A673 (cell line): ENCODE data around the gene DLG2. TPM values are rescaled to one million over a fixed set of nuclear protein-coding genes. Genes with fewer than 3 reads are reported as not detected.
A peak's percentile ranks its signal among the peaks of the same experiment; 100 is the strongest.

ENCODE experiments used
- BruUV-seq: library from RNA; stranded (reverse); fragments of 400-500 nt; replicated peaks from 2 replicates; lab custom pipeline; 2021; lab: Mats Ljungman, UMichigan
- CTCF ChIA-PET: fragments of 300-600 bp; sonication (Branson Sonifier 250); formaldehyde crosslinking; loops from one replicate; lab custom pipeline; 2022; ENCODE audit warnings: antibody characterized with exemption; lab: Charles Lee
- POLR2A ChIA-PET: fragments of 300-600 bp; sonication (Branson Sonifier 250); formaldehyde crosslinking; loops from one replicate; lab custom pipeline; 2022; ENCODE audit warnings: antibody characterized with exemption; ENCODE audit not compliant: low non-redundant PET; lab: Charles Lee
- DNase-seq: peaks from one replicate; pipeline ENCODE4 v3.0.0-alpha.2; 2015; ENCODE audit warnings: low spot score
- H3K27ac ChIP-seq: fragments of 200-600 bp; sonication (generic); 2 replicates; pipeline ENCODE4 v1.5.1; 2016; ENCODE audit warnings: mixed run types, low read depth, mild to moderate bottlenecking, mixed read lengths, antibody characterized with exemption, low read length; ENCODE audit not compliant: poor library complexity, severe bottlenecking
- H3K27me3 ChIP-seq: fragments of 200-600 bp; sonication (generic); replicated peaks from 2 replicates; pipeline ENCODE4 v1.6.1; 2017; ENCODE audit warnings: mixed run types, low read depth, mild to moderate bottlenecking, mixed read lengths, antibody characterized with exemption, low read length; ENCODE audit not compliant: insufficient read depth, poor library complexity
- H3K36me3 ChIP-seq: fragments of 200-600 bp; sonication (generic); 2 replicates; pipeline ENCODE4 v1.6.1; 2016; ENCODE audit warnings: mixed run types, mild to moderate bottlenecking, mixed read lengths, antibody characterized with exemption, low read length; ENCODE audit not compliant: insufficient read depth, poor library complexity, severe bottlenecking
- H3K4me1 ChIP-seq: fragments of 200-600 bp; sonication (generic); 2 replicates; pipeline ENCODE4 v1.6.1; 2017; ENCODE audit warnings: mixed run types, mild to moderate bottlenecking, mixed read lengths, antibody characterized with exemption, low read length; ENCODE audit not compliant: insufficient read depth, poor library complexity, severe bottlenecking
- H3K4me3 ChIP-seq: fragments of 200-600 bp; sonication (generic); 2 replicates; pipeline ENCODE4 v1.5.1; 2016; ENCODE audit warnings: low read depth, mixed run types, mild to moderate bottlenecking, mixed read lengths, low read length; ENCODE audit not compliant: poor library complexity, severe bottlenecking
- H3K9me3 ChIP-seq: fragments of 200-600 bp; sonication (generic); 2 replicates; pipeline ENCODE4 v1.6.1; 2016; ENCODE audit warnings: mixed run types, low read depth, mild to moderate bottlenecking, mixed read lengths, antibody characterized with exemption, low read length; ENCODE audit not compliant: poor library complexity, severe bottlenecking
- CTCF ChIP-seq: fragments of 300-800, 200-600 bp; sonication (generic); conservative IDR thresholded peaks from 2 replicates; pipeline ENCODE4 v1.5.1; 2017; ENCODE audit warnings: low read depth, mild to moderate bottlenecking, antibody characterized with exemption, low read length, moderate library complexity, mixed read lengths
- EZH2 ChIP-seq: fragments of 200-600 bp; sonication (generic); IDR thresholded peaks from 2 replicates; pipeline ENCODE4 v1.6.1; 2017; ENCODE audit warnings: borderline replicate concordance, low read depth, mild to moderate bottlenecking, mixed read lengths, antibody characterized with exemption, low read length; ENCODE audit not compliant: poor library complexity, severe bottlenecking
- intact Hi-C: fragments of 100-400 bp; cut with micrococcal nuclease; formaldehyde crosslinking; loops from one replicate; pipeline ENCODE4 v1.10.0; 2022; ENCODE audit not compliant: unreplicated experiment
- total RNA-seq: library from RNA; stranded (reverse); gene quantifications from 2 replicates; pipeline ENCODE4 v1.2.3, GENCODE V29; 2021

The DLG2 gene
- total RNA-seq, 1 experiment from 2014 or later: 277 TPM

GRCh38 chr11:83643115-83643514, 1984.0 kb downstream of the DLG2 start:
- Histone ChIP-seq H3K27ac (peak overlapping the region; percentile 28), H3K36me3 (peaks cover 30% of the 10 kb centered on the region), H3K9me3 (no peaks in the 10 kb centered on the region), H3K4me1 (peaks cover 90% of the 10 kb centered on the region), H3K27me3 (no peaks in the 10 kb centered on the region), H3K4me3 (no peak overlapping the region)
- no TSS peak for BruUV-seq
- intact Hi-C loops: no loop called here
- POLR2A ChIA-PET: no interaction called here
- CTCF ChIA-PET: no interaction called here
- DNase-seq: no peak
- no peak for TF ChIP-seq CTCF
- no peak for TF ChIP-seq EZH2

- Histone ChIP-seq H3K4me3 (no peak overlapping the region), H3K36me3 (peaks cover 28% of the 10 kb centered on the region), H3K4me1 (peaks cover 85% of the 10 kb centered on the region), H3K27me3 (no peaks in the 10 kb centered on the region), H3K27ac (no peak overlapping the region), H3K9me3 (no peaks in the 10 kb centered on the region)
- CTCF ChIA-PET: no interaction called here
- intact Hi-C loops: no loop called here
- DNase-seq: no peak
- no TSS peak for BruUV-seq
- TF ChIP-seq EZH2 (no peak), CTCF (no peak)
- POLR2A ChIA-PET: no interaction called here
Observed at GRCh38 chr11:83642500-83642899, 1984.6 kb downstream of the DLG2 start.

- ChIA-PET CTCF (no interaction called here), POLR2A (interaction anchor here (0.6 kb wide), 1 partner anchor 30 kb away, joined by 3 read pairs; no protein-coding TSS in a partner anchor)
- TF ChIP-seq EZH2: no peak
- TF ChIP-seq CTCF: no peak
Observed at GRCh38 chr11:83641511-83641910, 1985.6 kb downstream of the DLG2 start.

More at GRCh38 chr11:83641511-83641910, 1985.6 kb downstream of the DLG2 start:
- Histone ChIP-seq H3K4me1 (peaks cover 82% of the 10 kb centered on the region), H3K9me3 (no peaks in the 10 kb centered on the region), H3K27me3 (no peaks in the 10 kb centered on the region), H3K27ac (peak overlapping the region; percentile 15), H3K36me3 (peaks cover 24% of the 10 kb centered on the region), H3K4me3 (no peak overlapping the region)
- DNase-seq: peak; percentile 78
- BruUV-seq: TSS peak; percentile 7
- intact Hi-C loops: no loop called here
